Thymus (tissue), 11 donors: ENCODE measurements around the gene LTO1. TPM values are rescaled to one million over a fixed set of nuclear protein-coding genes. Genes with fewer than 3 reads are reported as not detected.

Experiments
- DNase-seq, 9 donors: peaks; one replicate each; pipeline ENCODE4 v3.0.0-alpha.2; 2013; ENCODE audit warnings: low spot score in 9 of 9, low read depth in 6 of 9, missing footprints in 1 of 9
- H3K27ac ChIP-seq, 2 donors: one replicate each; pipeline ENCODE4 v1.5.1; 2013; ENCODE audit warnings: control low read depth in 1 of 2, low read depth in 1 of 2, low read length in 1 of 2, mild to moderate bottlenecking in 1 of 2, moderate library complexity in 1 of 2
- H3K27me3 ChIP-seq, 2 donors: one replicate each; pipeline ENCODE4 v1.5.1; 2013; ENCODE audit warnings: low read length in 1 of 2; ENCODE audit not compliant: control insufficient read depth in 2 of 2, insufficient read depth in 1 of 2
- H3K36me3 ChIP-seq, 2 donors: one replicate each; pipeline ENCODE4 v1.5.1; 2013; ENCODE audit warnings: low read length in 1 of 2, mild to moderate bottlenecking in 1 of 2, moderate library complexity in 1 of 2; ENCODE audit not compliant: control insufficient read depth in 2 of 2, insufficient read depth in 2 of 2
- H3K4me1 ChIP-seq, 2 donors: one replicate each; pipeline ENCODE4 v1.5.1; 2013; ENCODE audit warnings: low read length in 2 of 2; ENCODE audit not compliant: control insufficient read depth in 2 of 2, insufficient read depth in 2 of 2
- H3K4me3 ChIP-seq, 2 donors: one replicate each; pipeline ENCODE4 v1.5.1; 2013; ENCODE audit warnings: low read length in 2 of 2, control low read depth in 1 of 2, mild to moderate bottlenecking in 1 of 2
- H3K9me3 ChIP-seq, 2 donors: one replicate each; pipeline ENCODE4 v1.5.1; 2013; ENCODE audit warnings: low read length in 1 of 2, mild to moderate bottlenecking in 1 of 2; ENCODE audit not compliant: control insufficient read depth in 2 of 2, insufficient read depth in 1 of 2
- WGBS: extraction: QIAGEN DNeasy Blood & Tissue Kit; methylation state at CpG from one replicate; pipeline ENCODE4 v1.1.7; 2013; 5-methylcytosine and 5-hydroxymethylcytosine counted together
- polyA plus RNA-seq: library from polyadenylated mRNA; stranded (reverse); fragments of 200-250 nt; gene quantifications from one replicate; pipeline ENCODE4 v1.2.3, GENCODE V29; 2013
- total RNA-seq: library from RNA; stranded (reverse); fragments of 120-200 nt; gene quantifications from one replicate; pipeline ENCODE4 v1.2.4, GENCODE V29; 2013
- donor health status: healthy.

Gene LTO1
- total and polyA plus RNA-seq, 2 donors, result 11.8 to 29.3 TPM

- H3K27ac ChIP-seq, result no peak overlapping the region
- DNase-seq, result no peak
- WGBS, result 4% methylated on average over 34 of the region's 34 CpGs
- no peak overlapping the region for H3K4me3 ChIP-seq
- H3K9me3 ChIP-seq, result peaks cover 0 to 2% of the 10 kb centered on the region in 2 donors
- peaks cover 0 to 5% of the 10 kb centered on the region in 2 donors for H3K4me1 ChIP-seq
- peaks cover 76 to 90% of the 10 kb centered on the region in 2 donors for H3K27me3 ChIP-seq
- no peaks in the 10 kb centered on the region for H3K36me3 ChIP-seq
Observed at GRCh38 chr11:69703453-69703767, 28.3 kb upstream of the LTO1 start.

DNA sequence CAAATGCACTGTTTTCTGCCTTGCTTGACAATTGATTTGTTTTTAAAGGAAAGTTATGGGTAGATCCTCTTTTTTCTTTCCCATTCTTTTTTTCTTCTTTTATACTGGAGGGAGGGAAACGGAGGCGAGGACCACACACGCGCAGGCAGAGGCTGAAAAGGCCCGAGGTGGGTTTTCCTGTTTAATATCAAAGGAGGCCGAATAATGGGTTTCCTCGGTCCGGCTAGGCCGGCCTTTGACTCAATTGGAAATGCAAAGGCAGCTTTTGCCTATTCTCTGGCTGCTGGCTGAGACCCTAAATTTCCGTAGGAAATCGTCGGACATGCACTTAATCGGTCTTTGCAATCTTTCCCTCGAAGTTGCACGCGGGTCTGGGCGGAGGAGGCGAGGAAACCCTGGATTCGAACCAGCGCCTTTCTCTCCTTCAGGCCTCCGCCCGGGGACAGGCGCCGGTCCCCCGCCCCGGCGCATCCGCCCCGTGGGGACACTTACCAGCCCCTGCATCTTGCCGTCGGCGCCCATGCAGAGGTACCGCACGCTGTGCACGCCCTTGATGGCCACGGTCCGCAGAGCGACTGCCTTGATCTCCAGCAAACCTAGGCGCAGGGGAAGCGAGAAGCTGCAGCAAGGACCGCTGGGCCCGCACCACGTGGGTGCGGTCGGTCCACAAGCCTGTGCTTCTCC lies 27.8 kb upstream of the LTO1 start:
- peaks cover 0 to 5% of the 10 kb centered on the region in 2 donors for H3K4me1 ChIP-seq
- H3K36me3 ChIP-seq, result no peaks in the 10 kb centered on the region
- 5% methylated on average over 45 of the region's 45 CpGs for WGBS
- peaks cover 0 to 2% of the 10 kb centered on the region in 2 donors for H3K9me3 ChIP-seq
- peaks cover 76 to 92% of the 10 kb centered on the region in 2 donors for H3K27me3 ChIP-seq
- no peak overlapping the region for H3K4me3 ChIP-seq
- no peak for DNase-seq
- H3K27ac ChIP-seq, result no peak overlapping the region

GRCh38 chr11:69702239-69702691 lies 27.1 kb upstream of the LTO1 start:
- no peak overlapping the region for H3K27ac ChIP-seq
- H3K36me3 ChIP-seq, result no peaks in the 10 kb centered on the region
- H3K27me3 ChIP-seq, result peaks cover 75 to 96% of the 10 kb centered on the region in 2 donors
- peaks cover 0 to 5% of the 10 kb centered on the region in 2 donors for H3K4me1 ChIP-seq
- H3K4me3 ChIP-seq, result no peak overlapping the region
- no peak for DNase-seq
- WGBS, result 2% methylated on average over 35 of the region's 35 CpGs
- H3K9me3 ChIP-seq, result peaks cover 0 to 2% of the 10 kb centered on the region in 2 donors

DNA sequence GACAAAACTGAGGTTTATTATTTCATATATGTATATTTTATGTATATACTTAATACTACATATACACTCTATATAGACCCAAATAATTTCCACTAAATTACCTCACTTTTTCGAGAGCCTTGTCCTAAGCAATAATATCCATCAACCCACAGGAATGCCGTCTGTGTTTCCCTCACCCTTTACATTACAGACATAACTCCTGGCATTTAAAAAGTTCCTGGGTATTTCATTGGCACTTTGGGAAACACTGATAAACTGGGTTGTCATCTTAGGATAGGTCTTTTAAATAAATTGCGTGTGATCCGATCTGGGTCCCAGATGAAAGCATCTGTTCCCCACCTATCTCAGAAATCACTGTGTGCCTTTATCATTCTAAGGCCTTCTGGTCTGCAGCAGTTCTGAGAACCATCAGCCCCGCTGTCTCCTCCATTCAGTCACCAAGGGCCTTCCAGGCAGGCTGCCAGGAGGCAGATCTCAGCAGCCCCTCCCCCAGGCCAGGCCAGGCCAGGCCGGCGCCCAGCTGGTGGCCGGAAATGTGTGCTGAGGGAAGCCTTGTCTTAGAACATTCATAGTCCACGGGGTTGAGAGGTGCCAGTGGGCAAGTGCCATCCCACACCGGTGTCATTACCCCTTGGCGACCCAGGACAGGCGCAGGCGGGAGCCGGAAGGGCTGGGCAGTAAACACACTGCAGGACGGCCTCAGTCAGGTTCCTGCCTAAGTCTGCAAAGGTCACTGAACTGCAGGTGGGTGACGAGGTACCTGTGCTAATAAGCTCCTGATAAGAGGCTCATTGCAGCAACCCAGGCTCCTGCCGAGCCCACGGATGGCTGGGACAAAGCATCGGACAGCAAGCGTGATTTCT lies 25.4 kb upstream of the LTO1 start:
- 32% methylated on average over 20 of the region's 20 CpGs for WGBS
- DNase-seq, result no peak
- Histone ChIP-seq H3K4me3 (no peak overlapping the region), H3K9me3 (peaks cover 0 to 2% of the 10 kb centered on the region in 2 donors), H3K27ac (no peak overlapping the region), H3K36me3 (no peaks in the 10 kb centered on the region), H3K4me1 (peaks cover 0 to 5% of the 10 kb centered on the region in 2 donors), H3K27me3 (peaks cover 58 to 86% of the 10 kb centered on the region in 2 donors)

DNA sequence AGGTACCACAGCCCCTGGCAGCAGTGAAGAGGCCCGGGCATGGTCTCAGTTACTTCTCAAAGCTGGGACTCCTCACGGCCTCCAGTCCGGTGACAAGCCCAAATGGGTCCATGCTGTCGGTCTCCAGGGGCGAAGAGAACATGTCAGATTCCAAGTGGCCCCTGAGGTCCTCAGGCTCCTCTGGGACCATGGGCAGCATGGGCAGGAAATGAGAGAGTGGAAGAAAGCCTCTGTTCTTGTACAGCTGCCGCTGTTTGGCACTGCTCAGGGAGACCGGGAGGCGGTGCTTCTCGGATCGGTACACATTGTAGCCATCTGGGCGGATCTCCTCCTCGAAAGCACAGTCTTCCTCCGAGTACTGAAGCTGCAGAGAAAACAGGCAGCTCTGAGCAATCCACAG lies 24.1 kb upstream of the LTO1 start:
- 93% methylated on average over 13 of the region's 13 CpGs for WGBS
- H3K4me3 ChIP-seq, result no peak overlapping the region
- H3K27me3 ChIP-seq, result peaks cover 45 to 78% of the 10 kb centered on the region in 2 donors
- no peak overlapping the region for H3K27ac ChIP-seq
- DNase-seq, result no peak
- peaks cover 0 to 5% of the 10 kb centered on the region in 2 donors for H3K4me1 ChIP-seq
- no peaks in the 10 kb centered on the region for H3K36me3 ChIP-seq
- peaks cover 0 to 1% of the 10 kb centered on the region in 2 donors for H3K9me3 ChIP-seq

DNA sequence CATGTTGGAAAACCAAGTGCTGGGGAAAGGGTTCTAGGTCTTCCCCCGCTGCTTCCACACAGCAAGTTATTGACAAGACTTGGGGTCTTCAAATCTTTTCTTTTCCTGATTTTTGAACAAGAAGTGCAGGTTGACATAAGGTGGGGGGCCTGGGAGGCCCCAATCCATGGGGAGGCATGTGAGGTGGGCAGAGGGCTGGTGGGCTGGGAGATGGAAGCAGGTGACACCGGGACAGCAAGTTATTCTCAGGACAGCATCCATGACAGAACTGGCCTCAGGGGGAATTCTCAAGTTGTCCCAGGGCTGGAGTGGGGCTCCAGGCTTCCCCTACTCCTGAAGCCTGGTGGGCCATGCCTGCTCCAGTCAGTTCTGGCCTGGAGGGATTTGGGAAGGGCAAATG lies 23.2 kb upstream of the LTO1 start:
- no peak overlapping the region for H3K4me3 ChIP-seq
- H3K36me3 ChIP-seq, result no peaks in the 10 kb centered on the region
- WGBS, result 85% methylated on average over 2 of the region's 2 CpGs
- no peak overlapping the region for H3K27ac ChIP-seq
- no peaks in the 10 kb centered on the region for H3K9me3 ChIP-seq
- no peak for DNase-seq
- peaks cover 36 to 69% of the 10 kb centered on the region in 2 donors for H3K27me3 ChIP-seq
- peaks cover 0 to 5% of the 10 kb centered on the region in 2 donors for H3K4me1 ChIP-seq

GRCh38 chr11:69697861-69698260 lies 22.7 kb upstream of the LTO1 start:
- DNase-seq, result no peak
- H3K27me3 ChIP-seq, result peaks cover 31 to 67% of the 10 kb centered on the region in 2 donors
- WGBS, result 89% methylated on average over 10 of the region's 10 CpGs

GRCh38 chr11:69697469-69697843 lies 22.3 kb upstream of the LTO1 start:
- WGBS, result 91% methylated on average over 8 of the region's 8 CpGs
- Histone ChIP-seq H3K9me3 (no peaks in the 10 kb centered on the region), H3K4me1 (peaks cover 0 to 4% of the 10 kb centered on the region in 2 donors), H3K4me3 (no peak overlapping the region), H3K27me3 (peaks cover 27 to 63% of the 10 kb centered on the region in 2 donors), H3K36me3 (no peaks in the 10 kb centered on the region), H3K27ac (no peak overlapping the region)
- no peak for DNase-seq

More at GRCh38 chr11:69697861-69698260, 22.7 kb upstream of the LTO1 start:
- Histone ChIP-seq H3K36me3 (no peaks in the 10 kb centered on the region), H3K4me1 (peaks cover 0 to 5% of the 10 kb centered on the region in 2 donors), H3K4me3 (no peak overlapping the region), H3K9me3 (no peaks in the 10 kb centered on the region), H3K27ac (no peak overlapping the region)
